ENCODE data around the gene ALOX12B. TPM values are rescaled to one million over a fixed set of nuclear protein-coding genes. Genes with fewer than 3 reads are reported as not detected.
A peak's percentile ranks its signal among the peaks of the same experiment; 100 is the strongest.

The ALOX12B gene
- total and polyA plus RNA-seq, 2 of the 8 experiments (the other 6 are each of a cell fraction or from before 2014, with no cell fraction given) = 0.86 TPM; not detected in 1

GRCh38 chr17:8120520-8121406 lies 33.2 kb upstream of the ALOX12B start:
- CTCF ChIA-PET (ENCODE audit: partially characterized antibody) = interaction anchor here (0.7 to 23.3 kb wide), 16 partner anchors 11 to 435 kb away, joined by 3 to 501 read pairs (median 10); partner anchors contain the start of genes ALOX12B and VAMP2
- FAIRE-seq = no peak
- Histone ChIP-seq H2BK12ac (ENCODE audit: low read depth, low read length) (no peak overlapping the region), H3K4me3 (ENCODE audit: extremely low read depth in 1 of 4, insufficient read depth in 2 of 4, low read depth in 3 of 4, low read length in 4 of 4) (peak overlapping the region; percentile 54 to 89 (median 82)), H2BK120ac (replicated peaks; ENCODE audit: low read depth, low read length) (no peak overlapping the region), H3K18ac (ENCODE audit: extremely low read depth, low read length) (no peak overlapping the region), H3K79me2 (ENCODE audit: control insufficient read depth in 1 of 2, insufficient read depth in 2 of 2, low read length in 2 of 2) (no peaks in the 10 kb centered on the region), H3K27me3 (replicated peaks in 1 of 4; ENCODE audit: control insufficient read depth in 3 of 4, extremely low read depth in 1 of 4, insufficient read depth in 3 of 4, low read length in 3 of 4) (peaks cover 40 to 61% (median 58%) of the 10 kb centered on the region in 4 experiments), H3K56ac (replicated peaks; ENCODE audit: insufficient read length, low read depth, low read length) (no peak overlapping the region), H3K79me1 (ENCODE audit: low read depth, low read length) (no peaks in the 10 kb centered on the region), H3K23me2 (ENCODE audit: low read depth, low read length) (peaks cover 40% of the 10 kb centered on the region), H3K4me1 (replicated peaks in 1 of 4; ENCODE audit: control insufficient read depth in 3 of 4, insufficient read depth in 4 of 4, low read length in 3 of 4) (peaks cover 0 to 23% (median 13%) of the 10 kb centered on the region in 4 experiments; a peak in 6 of 7 replicates), H3K14ac (ENCODE audit: insufficient read length) (no peak overlapping the region), H3K36me3 (ENCODE audit: control insufficient read depth in 2 of 4, insufficient read depth in 4 of 4, low read length in 3 of 4) (no peaks in the 10 kb centered on the region), H4K91ac (replicated peaks; ENCODE audit: insufficient read length, low read length) (no peak overlapping the region), H3K4me2 (ENCODE audit: insufficient read depth in 1 of 2, low read depth in 2 of 2, low read length in 2 of 2) (peak overlapping the region; percentile 88 to 93), H3K23ac (ENCODE audit: insufficient read length) (no peak overlapping the region), H2BK15ac (ENCODE audit: low read length) (no peak overlapping the region), H2AFZ (ENCODE audit: low read length) (0 out of 2 replicates have a peak overlapping the region, but pooled peaks have one; percentile 61), H2BK20ac (ENCODE audit: low read length) (no peak overlapping the region), H4K20me1 (replicated peaks in 1 of 2; ENCODE audit: control insufficient read depth in 1 of 2, insufficient read depth in 2 of 2, low read length in 2 of 2) (peaks cover 5 to 6% of the 10 kb centered on the region in 2 experiments), H3K9ac (replicated peaks in 1 of 4; ENCODE audit: extremely low read depth in 1 of 4, low read depth in 3 of 4, low read length in 3 of 4) (peak overlapping the region in 2 of 4 experiments; percentile 40 to 67; a peak in 3 of 7 replicates), H4K5ac (ENCODE audit: insufficient read length, low read depth, low read length) (no peak overlapping the region), H2AK5ac (ENCODE audit: low read depth, low read length) (no peak overlapping the region), H3K4ac (replicated peaks; ENCODE audit: insufficient read length, low read depth, low read length) (no peak overlapping the region), H4K8ac (ENCODE audit: extremely low read depth, insufficient read depth, low read length) (no peak overlapping the region), H3K9me3 (ENCODE audit: insufficient read depth in 2 of 2, low read depth in 1 of 2, low read length in 1 of 2) (no peaks in the 10 kb centered on the region), H2BK5ac (ENCODE audit: low read depth, low read length) (peak overlapping the region; percentile 28; the same call in 1 of the 2 replicates), H3K27ac (ENCODE audit: low read depth, low read length) (no peak overlapping the region)
- POLR2A ChIA-PET (ENCODE audit: partially characterized antibody) = interaction anchor here (0.8 to 7.6 kb wide), 17 partner anchors 13 to 264 kb away, joined by 3 to 49 read pairs (median 6); partner anchors contain the start of genes AURKB, NAA38, PFAS and RANGRF
- peak; percentile 79 to 98 for DNase-seq (ENCODE audit: low read depth in 1 of 2, low spot score in 2 of 2)
- 0% methylated on average over 37 of the region's 40 CpGs; no CpG with 5 or more reads in 1 of the 2 experiments for WGBS, 2 experiments (ENCODE audit: extremely low coverage in 1 of 2, insufficient coverage in 1 of 2, insufficient read length in 1 of 2, insufficient replicate concordance in 2 of 2, low coverage in 1 of 2, low lambda C conversion rate in 2 of 2, missing lambda C conversion rate in 1 of 2)
- TF ChIP-seq CTCF (IDR thresholded peaks at IDR 0.05; ENCODE audit: control extremely low read depth in 1 of 3, insufficient read depth in 1 of 3, low read depth in 1 of 3, low read length in 3 of 3) (peak in 2 of 3 experiments; percentile 29 to 32; a peak in 2 of 4 replicates), SIRT6 (IDR thresholded peaks at IDR 0.05; ENCODE audit: low read length) (no peak), EZH2 (IDR thresholded peaks at IDR 0.05; ENCODE audit: low read depth, low read length, severe bottlenecking) (no peak), ASH2L (IDR thresholded peaks at IDR 0.05; ENCODE audit: low read length) (peak; percentile 98), TBP (IDR thresholded peaks at IDR 0.05; ENCODE audit: low read depth, low read length) (peak; percentile 98), RBBP5 (IDR thresholded peaks at IDR 0.05; ENCODE audit: borderline replicate concordance, low read depth, low read length) (peak; percentile 98; the same call in 1 of the 2 replicates), TAF1 (IDR thresholded peaks at IDR 0.05; ENCODE audit: low read depth, low read length) (0 out of 2 replicates have a peak, but pooled peaks have one; percentile 25), KDM1A (IDR thresholded peaks at IDR 0.05; ENCODE audit: borderline replicate concordance, low read length) (peak; percentile 17; the same call in 1 of the 2 replicates)
